Aorta (tissue), 5 donors: Measurements from ENCODE around the gene PPTC7. TPM values are rescaled to one million over a fixed set of nuclear protein-coding genes. Genes with fewer than 3 reads are reported as not detected.
"Not testable (repeated sequence)": the region's sequence is repeated elsewhere in the genome, so short reads cannot be mapped to it uniquely, and the experiment has no call there.

ENCODE experiments used
- ATAC-seq: fragments of 200-7000 bp; cut with Tn5 transposase; one replicate; pipeline ENCODE4 v1.9.1; 2022; ENCODE audit warnings: moderate library complexity; ENCODE audit not compliant: low FRiP score
- DNase-seq, 2 donors: peaks; one replicate each; pipeline ENCODE4 v3.0.0-alpha.2; 2020
- H3K27ac ChIP-seq, 2 donors: one replicate each; pipeline ENCODE4 v1.5.1; 2013; ENCODE audit warnings: low read length in 2 of 2, mild to moderate bottlenecking in 2 of 2, moderate library complexity in 2 of 2, control low read depth in 1 of 2, inconsistent platforms in 1 of 2, low read depth in 1 of 2
- H3K27me3 ChIP-seq, 2 donors: one replicate each; pipeline ENCODE4 v1.6.1; 2013; ENCODE audit warnings: control low read depth in 1 of 2, low read length in 1 of 2, mild to moderate bottlenecking in 1 of 2, moderate library complexity in 1 of 2; ENCODE audit not compliant: insufficient read depth in 2 of 2, control insufficient read depth in 1 of 2
- H3K36me3 ChIP-seq, 2 donors: one replicate each; pipeline ENCODE4 v1.6.1; 2013; ENCODE audit warnings: control low read depth in 1 of 2, low read length in 1 of 2, mild to moderate bottlenecking in 1 of 2; ENCODE audit not compliant: insufficient read depth in 2 of 2, control insufficient read depth in 1 of 2
- H3K4me1 ChIP-seq, 2 donors: one replicate each; pipeline ENCODE4 v1.6.1; 2013; ENCODE audit warnings: low read length in 2 of 2, control low read depth in 1 of 2, mild to moderate bottlenecking in 1 of 2, moderate library complexity in 1 of 2; ENCODE audit not compliant: insufficient read depth in 2 of 2, control insufficient read depth in 1 of 2
- H3K4me3 ChIP-seq, 2 donors: one replicate each; pipeline ENCODE4 v1.5.1; 2013; ENCODE audit warnings: low read length in 2 of 2, control low read depth in 1 of 2, mild to moderate bottlenecking in 1 of 2
- H3K9me3 ChIP-seq: one replicate; pipeline ENCODE4 v1.6.1; 2013; ENCODE audit warnings: mild to moderate bottlenecking, low read length; ENCODE audit not compliant: control insufficient read depth
- WGBS, 2 donors: extraction: QIAGEN DNeasy Blood & Tissue Kit; methylation state at CpG; one replicate each; pipeline ENCODE4 v1.1.7; 2013; 5-methylcytosine and 5-hydroxymethylcytosine counted together
- intact Hi-C, 2 donors: fragments of 100-400 bp; cut with DNase I; formaldehyde crosslinking; loops; one replicate each; pipeline versions ENCODE4 v1.14.2 to v1.15.0; 2022
- polyA plus RNA-seq, 2 donors: library from polyadenylated mRNA; stranded (reverse); fragments of 200-250 nt; gene quantifications; one replicate each; pipeline ENCODE4 v1.2.3, GENCODE V29; 2013
- total RNA-seq, 2 donors: library from RNA; stranded (reverse); fragmentation: NEBNext Ultra II Directional; extraction: Animal tissue kit (Norgen Biotek cat#: 25700); gene quantifications; one replicate each; pipeline ENCODE4 v1.2.1, GENCODE V29; 2021
- donor health status: healthy with polysubstance abuse.
- donor health status: Bipolar disorder and iron deficiency.
- donor health status: DM: no; HTN: no; CAD: no.
- donor health status: DM: no; HTN: no; CAD: no.
- donor health status: DM: yes; HTN: yes; CAD: no.

Gene PPTC7
- total and polyA plus RNA-seq, 4 donors, result 8.5 to 21.8 (median 13.3) TPM

- DNase-seq, result no peak
- no peaks in the 10 kb centered on the region for H3K36me3 ChIP-seq
- ATAC-seq, result no peak
- H3K27ac ChIP-seq, result no peak overlapping the region
- H3K4me3 ChIP-seq, result no peak overlapping the region
- no peaks in the 10 kb centered on the region for H3K9me3 ChIP-seq
- WGBS, 2 donors, result 79% methylated on average over 23 of the region's 23 CpGs
- H3K4me1 ChIP-seq, result no peaks in the 10 kb centered on the region
- intact Hi-C loops, result no loop called here
- no peaks in the 10 kb centered on the region for H3K27me3 ChIP-seq
Measured at GRCh38 chr12:110613071-110613770, 30.1 kb upstream of the PPTC7 start.

- Histone ChIP-seq H3K27me3 (no peaks in the 10 kb centered on the region), H3K4me3 (no peak overlapping the region), H3K36me3 (no peaks in the 10 kb centered on the region), H3K27ac (no peak overlapping the region), H3K4me1 (no peaks in the 10 kb centered on the region), H3K9me3 (no peaks in the 10 kb centered on the region)
- no peak for ATAC-seq
- 93% methylated on average over 8 of the region's 8 CpGs for WGBS, 2 donors
- DNase-seq, result no peak
- intact Hi-C loops, result loop anchor here in 1 of 2 donors (5.0 kb wide), 1 partner anchor 281 kb away; no protein-coding TSS in a partner anchor
Measured at GRCh38 chr12:110606253-110606611, 23.1 kb upstream of the PPTC7 start.

- DNase-seq, H3K9me3 ChIP-seq, H3K36me3 ChIP-seq, H3K27me3 ChIP-seq, H3K27ac ChIP-seq, H3K4me1 ChIP-seq, H3K4me3 ChIP-seq: not testable (repeated sequence)
- 56 to 59% methylated on average over 14 of the region's 14 CpGs for WGBS, 2 donors
- intact Hi-C loops, result loop anchor here (5.0 kb wide), 3 partner anchors 90 to 150 kb away; partner anchors contain the start of genes ARPC3 (in 1 of the 2), FAM216A (in 1 of the 2) and GPN3 (in 1 of the 2)
- ATAC-seq, result peak; percentile 81
Measured at GRCh38 chr12:110602085-110602814, 19.1 kb upstream of the PPTC7 start.

GRCh38 chr12:110600254-110600653, 17.1 kb upstream of the PPTC7 start:
- DNase-seq (no peak), ATAC-seq (peak; percentile 75)
- WGBS, 2 donors, result 43 to 46% methylated on average over 4 of the region's 4 CpGs
- Histone ChIP-seq H3K27me3 (no peaks in the 10 kb centered on the region), H3K36me3 (no peaks in the 10 kb centered on the region), H3K27ac (no peak overlapping the region), H3K4me3 (no peak overlapping the region), H3K9me3 (no peaks in the 10 kb centered on the region), H3K4me1 (no peaks in the 10 kb centered on the region)
- intact Hi-C loops, result loop anchor here (1.0 to 5.0 kb wide), 4 partner anchors 88 to 148 kb away; partner anchors contain the start of genes ARPC3 (in 1 of the 2), FAM216A (in 1 of the 2) and GPN3 (in 1 of the 2)

- H3K27me3 ChIP-seq, result no peaks in the 10 kb centered on the region
- no peaks in the 10 kb centered on the region for H3K36me3 ChIP-seq
- 82 to 84% methylated on average over 4 of the region's 4 CpGs for WGBS, 2 donors
- intact Hi-C loops, result loop anchor here in 1 of 2 donors (5.0 kb wide), 1 partner anchor 137 kb away; no protein-coding TSS in a partner anchor
- DNase-seq, result no peak
- H3K27ac ChIP-seq, result no peak overlapping the region
- H3K9me3 ChIP-seq, result no peaks in the 10 kb centered on the region
- H3K4me1 ChIP-seq, result no peaks in the 10 kb centered on the region
- no peak for ATAC-seq
- H3K4me3 ChIP-seq, result no peak overlapping the region
Measured at GRCh38 chr12:110599334-110599733, 16.2 kb upstream of the PPTC7 start.

- Histone ChIP-seq H3K4me1 (no peaks in the 10 kb centered on the region), H3K36me3 (no peaks in the 10 kb centered on the region), H3K9me3 (no peaks in the 10 kb centered on the region), H3K27me3 (no peaks in the 10 kb centered on the region), H3K4me3 (no peak overlapping the region), H3K27ac (no peak overlapping the region)
- no peak for DNase-seq
- intact Hi-C loops, result loop anchor here in 1 of 2 donors (5.0 kb wide), 1 partner anchor 136 kb away; no protein-coding TSS in a partner anchor
- 75 to 88% methylated on average over 1 of the region's 1 CpG for WGBS, 2 donors
- no peak for ATAC-seq
Measured at GRCh38 chr12:110597885-110598284, 14.8 kb upstream of the PPTC7 start.

- H3K4me1 ChIP-seq, ATAC-seq, intact Hi-C loops, H3K9me3 ChIP-seq, H3K36me3 ChIP-seq, H3K4me3 ChIP-seq, DNase-seq, H3K27ac ChIP-seq, H3K27me3 ChIP-seq: not testable (repeated sequence)
- 86% methylated on average over 4 of the region's 4 CpGs for WGBS, 2 donors
Measured at GRCh38 chr12:110592919-110593318, 9.8 kb upstream of the PPTC7 start.

DNA sequence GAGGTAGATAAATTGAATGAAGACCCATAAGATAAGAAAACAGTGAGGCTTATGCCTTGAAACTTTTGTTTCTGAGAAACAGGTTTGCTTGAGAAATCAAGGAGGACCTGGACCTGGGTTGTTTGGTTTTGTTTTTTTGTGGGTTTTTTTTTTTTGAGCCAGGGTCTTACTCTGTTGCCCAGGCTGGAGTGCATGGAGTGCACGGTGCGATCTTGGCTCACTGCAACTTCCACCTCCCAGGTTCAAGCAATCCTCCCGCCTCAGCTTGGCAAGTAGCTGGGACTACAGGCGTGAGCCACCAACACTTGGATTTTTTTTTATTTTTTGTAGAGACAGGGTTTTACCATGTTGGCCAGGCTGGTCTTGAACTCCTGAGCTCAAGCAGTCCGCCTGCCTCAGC, 9.0 kb upstream of the PPTC7 start:
- Histone ChIP-seq H3K4me3 (no peak overlapping the region), H3K27ac (no peak overlapping the region), H3K36me3 (no peaks in the 10 kb centered on the region), H3K4me1 (no peaks in the 10 kb centered on the region), H3K9me3 (no peaks in the 10 kb centered on the region), H3K27me3 (no peaks in the 10 kb centered on the region)
- no peak for ATAC-seq
- DNase-seq, result no peak
- intact Hi-C loops, result no loop called here
- whole genome bisulfite sequencing, 2 donors, result 89 to 95% methylated on average over 5 of the region's 5 CpGs
